ENCODE results near the gene ITGAX. TPM values are rescaled to one million over a fixed set of nuclear protein-coding genes. Genes with fewer than 3 reads are reported as not detected.
A peak's percentile ranks its signal among the peaks of the same experiment; 100 is the strongest.

The ITGAX gene
- total and polyA plus RNA-seq, 7 donors = 0.60 to 7.6 (median 1.8) TPM

GRCh38 chr16:31428279-31428597, 73.3 kb downstream of the ITGAX start, which contains the start of gene COX6A2:
COX6A2 (minus strand) TSS chr16:31428360; CDS start chr16:31428325, 35 bp downstream.
- H3K27me3 ChIP-seq = no peaks in the 10 kb centered on the region
- H3K36me3 ChIP-seq = no peaks in the 10 kb centered on the region
- TF ChIP-seq EP300 (IDR thresholded peaks at IDR 0.05) = no peak
- DNase-seq = no peak
- H3K4me1 ChIP-seq = peaks cover 0 to 11% (median 10%) of the 10 kb centered on the region in 4 donors
- no peaks in the 10 kb centered on the region for H3K9me3 ChIP-seq
- H3K27ac ChIP-seq = peak within 1 kb of the TSS in 1 of 4 donors; percentile 67
- intact Hi-C loops (cut with DNase I) = no loop called here
- H3K4me3 ChIP-seq = peak within 1 kb of the TSS; percentile 14 to 47 (median 42)
- 79 to 82% methylated on average over 7 of the region's 7 CpGs for WGBS, 2 donors

DNA sequence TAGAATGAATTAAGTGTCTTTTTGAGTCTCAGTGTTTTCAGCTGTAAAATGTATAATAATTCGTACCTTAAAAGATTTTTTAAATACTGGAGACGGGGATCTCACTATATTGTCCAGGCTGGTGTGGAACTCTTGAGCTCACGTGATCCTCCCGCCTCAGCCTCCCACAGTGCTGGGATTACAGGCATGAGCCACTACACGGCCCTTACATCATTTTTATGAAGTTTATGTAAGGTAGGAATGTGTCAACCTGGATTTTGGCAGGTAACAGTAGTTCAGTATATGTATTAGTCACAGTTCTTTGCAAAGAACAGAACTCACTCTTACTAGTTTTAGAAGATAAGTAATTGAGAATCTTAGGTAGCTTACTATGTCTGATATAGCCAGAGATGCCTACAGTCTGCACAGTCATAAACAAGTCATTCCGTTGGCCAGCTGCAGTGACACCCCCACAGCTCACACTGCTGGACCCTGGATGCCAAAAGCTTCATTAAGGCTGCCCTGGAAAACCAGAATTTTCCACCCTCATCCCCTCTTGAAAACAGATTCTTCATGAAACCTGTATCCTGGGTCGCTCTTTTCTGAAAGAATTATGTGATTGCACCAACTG, 73.8 kb downstream of the ITGAX start:
- WGBS, 2 donors = 70 to 84% methylated on average over 7 of the region's 7 CpGs
- Histone ChIP-seq H3K4me1 (peaks cover 0 to 11% (median 10%) of the 10 kb centered on the region in 4 donors), H3K9me3 (no peaks in the 10 kb centered on the region), H3K36me3 (no peaks in the 10 kb centered on the region), H3K27me3 (no peaks in the 10 kb centered on the region), H3K27ac (peak overlapping the region in 1 of 4 donors; percentile 67), H3K4me3 (no peak overlapping the region)
- intact Hi-C loops (cut with DNase I) = no loop called here
- DNase-seq = peak; percentile 11
- TF ChIP-seq POLR2AphosphoS5 (IDR thresholded peaks at IDR 0.05) (no peak), POLR2A (IDR thresholded peaks at IDR 0.05) (no peak), EP300 (IDR thresholded peaks at IDR 0.05) (no peak)
- TF ChIP-seq, protein P1, sequence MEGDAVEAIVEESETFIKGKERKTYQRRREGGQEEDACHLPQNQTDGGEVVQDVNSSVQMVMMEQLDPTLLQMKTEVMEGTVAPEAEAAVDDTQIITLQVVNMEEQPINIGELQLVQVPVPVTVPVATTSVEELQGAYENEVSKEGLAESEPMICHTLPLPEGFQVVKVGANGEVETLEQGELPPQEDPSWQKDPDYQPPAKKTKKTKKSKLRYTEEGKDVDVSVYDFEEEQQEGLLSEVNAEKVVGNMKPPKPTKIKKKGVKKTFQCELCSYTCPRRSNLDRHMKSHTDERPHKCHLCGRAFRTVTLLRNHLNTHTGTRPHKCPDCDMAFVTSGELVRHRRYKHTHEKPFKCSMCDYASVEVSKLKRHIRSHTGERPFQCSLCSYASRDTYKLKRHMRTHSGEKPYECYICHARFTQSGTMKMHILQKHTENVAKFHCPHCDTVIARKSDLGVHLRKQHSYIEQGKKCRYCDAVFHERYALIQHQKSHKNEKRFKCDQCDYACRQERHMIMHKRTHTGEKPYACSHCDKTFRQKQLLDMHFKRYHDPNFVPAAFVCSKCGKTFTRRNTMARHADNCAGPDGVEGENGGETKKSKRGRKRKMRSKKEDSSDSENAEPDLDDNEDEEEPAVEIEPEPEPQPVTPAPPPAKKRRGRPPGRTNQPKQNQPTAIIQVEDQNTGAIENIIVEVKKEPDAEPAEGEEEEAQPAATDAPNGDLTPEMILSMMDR (IDR thresholded peaks at IDR 0.05) = no peak

DNA sequence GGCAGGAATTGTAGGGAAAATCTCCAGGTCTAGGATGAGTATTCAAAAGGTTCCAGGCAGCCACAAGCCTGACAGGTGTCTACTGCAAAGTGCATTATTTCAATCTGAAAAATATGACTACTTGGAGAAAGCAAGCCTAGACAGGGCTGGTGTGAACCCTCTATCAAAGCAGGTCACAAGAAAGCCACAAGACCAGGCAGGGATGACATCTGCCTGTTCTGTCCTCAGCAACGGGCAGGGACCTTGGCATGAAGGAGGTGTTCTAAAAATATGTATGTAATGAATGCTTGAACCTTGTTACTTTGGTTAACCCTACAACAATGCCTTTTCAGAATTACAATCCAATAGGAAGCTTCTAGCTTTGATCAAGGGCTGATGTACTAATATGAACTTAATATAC, 74.3 kb downstream of the ITGAX start:
- H3K4me1 ChIP-seq = peaks cover 0 to 11% (median 10%) of the 10 kb centered on the region in 4 donors
- no peaks in the 10 kb centered on the region for H3K27me3 ChIP-seq
- intact Hi-C loops (cut with DNase I) = no loop called here
- no peaks in the 10 kb centered on the region for H3K36me3 ChIP-seq
- 8 to 23% methylated on average over 1 of the region's 1 CpG for WGBS, 2 donors
- no peaks in the 10 kb centered on the region for H3K9me3 ChIP-seq
- peak; percentile 17 for DNase-seq
- no peak overlapping the region for H3K27ac ChIP-seq
- TF ChIP-seq EP300 (IDR thresholded peaks at IDR 0.05) (no peak), POLR2AphosphoS5 (IDR thresholded peaks at IDR 0.05) (no peak), POLR2A (IDR thresholded peaks at IDR 0.05) (no peak)
- TF ChIP-seq, protein P1 (IDR thresholded peaks at IDR 0.05) = no peak
- H3K4me3 ChIP-seq = no peak overlapping the region

DNA sequence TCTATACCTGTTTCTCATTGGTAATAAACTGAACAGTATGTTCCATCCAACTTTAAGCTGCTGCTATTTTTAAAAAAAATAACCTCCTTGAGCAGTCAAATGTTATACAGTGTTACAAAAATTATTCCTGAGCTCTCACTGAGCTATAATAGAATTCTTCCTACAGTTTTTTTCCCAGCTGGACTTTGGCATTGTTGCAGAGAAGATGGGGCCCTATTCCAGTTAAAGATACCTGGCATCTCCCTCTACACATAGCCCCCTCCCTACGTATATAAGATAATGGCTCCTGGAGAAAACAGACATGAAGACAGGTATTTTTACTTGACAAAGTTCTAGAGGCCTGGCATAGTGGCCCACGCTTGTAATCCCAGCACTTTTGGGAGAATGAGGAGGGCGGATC, 74.8 kb downstream of the ITGAX start:
- H3K4me3 ChIP-seq = no peak overlapping the region
- intact Hi-C loops (cut with DNase I) = no loop called here
- H3K4me1 ChIP-seq = peaks cover 0 to 11% (median 10%) of the 10 kb centered on the region in 4 donors
- no peak for DNase-seq
- 73 to 86% methylated on average over 3 of the region's 3 CpGs for WGBS, 2 donors
- H3K36me3 ChIP-seq = no peaks in the 10 kb centered on the region
- H3K27ac ChIP-seq = no peak overlapping the region
- H3K9me3 ChIP-seq = no peaks in the 10 kb centered on the region
- TF ChIP-seq EP300 (IDR thresholded peaks at IDR 0.05) = no peak
- TF ChIP-seq POLR2AphosphoS5 (IDR thresholded peaks at IDR 0.05) = no peak
- TF ChIP-seq POLR2A (IDR thresholded peaks at IDR 0.05) = no peak
- TF ChIP-seq, protein P1 (IDR thresholded peaks at IDR 0.05) = no peak
- H3K27me3 ChIP-seq = no peaks in the 10 kb centered on the region

GRCh38 chr16:31430380-31431052, 75.5 kb downstream of the ITGAX start:
- peak; percentile 13 for DNase-seq
- Histone ChIP-seq H3K4me1 (peaks cover 0 to 11% (median 10%) of the 10 kb centered on the region in 4 donors), H3K27me3 (no peaks in the 10 kb centered on the region), H3K9me3 (no peaks in the 10 kb centered on the region), H3K27ac (no peak overlapping the region), H3K4me3 (no peak overlapping the region), H3K36me3 (no peaks in the 10 kb centered on the region)
- TF ChIP-seq EP300 (IDR thresholded peaks at IDR 0.05) (no peak), POLR2AphosphoS5 (IDR thresholded peaks at IDR 0.05) (no peak), POLR2A (IDR thresholded peaks at IDR 0.05) (no peak)
- TF ChIP-seq, protein P1 (IDR thresholded peaks at IDR 0.05) = no peak
- intact Hi-C loops (cut with DNase I) = no loop called here
- 61 to 65% methylated on average over 5 of the region's 5 CpGs for WGBS, 2 donors

Measured in sigmoid colon (tissue), 7 donors.